ENCODE data around the gene SHISA2. TPM values are rescaled to one million over a fixed set of nuclear protein-coding genes. Genes with fewer than 3 reads are reported as not detected.
"Not testable (repeated sequence)": the region's sequence is repeated elsewhere in the genome, so short reads cannot be mapped to it uniquely, and the experiment has no call there.

Gene SHISA2
- total and polyA plus RNA-seq, 2 donors (not counting 1 experiment from before 2014, with no cell fraction given): under 0.01 to 0.02 TPM

DNA sequence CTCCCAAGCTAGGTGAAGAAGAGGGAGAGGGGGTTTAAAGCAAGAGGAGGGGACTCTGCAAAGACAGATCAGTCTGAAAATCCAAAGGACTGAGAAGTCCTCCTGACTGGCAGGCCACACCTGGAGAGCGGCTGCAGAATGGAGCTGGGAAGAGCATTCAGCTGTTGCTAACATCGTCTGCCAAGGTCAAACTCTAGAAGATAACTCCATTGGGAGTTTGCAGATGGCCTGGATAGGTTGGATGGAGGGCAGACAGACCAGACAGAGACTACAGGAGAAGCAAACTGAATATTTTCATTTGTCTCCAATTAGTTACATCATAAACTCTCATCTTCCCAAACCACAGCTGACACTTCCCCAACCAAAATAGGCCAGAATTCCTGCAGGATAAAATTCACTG, 19.9 kb upstream of the SHISA2 start:
- TF ChIP-seq, protein P1, sequence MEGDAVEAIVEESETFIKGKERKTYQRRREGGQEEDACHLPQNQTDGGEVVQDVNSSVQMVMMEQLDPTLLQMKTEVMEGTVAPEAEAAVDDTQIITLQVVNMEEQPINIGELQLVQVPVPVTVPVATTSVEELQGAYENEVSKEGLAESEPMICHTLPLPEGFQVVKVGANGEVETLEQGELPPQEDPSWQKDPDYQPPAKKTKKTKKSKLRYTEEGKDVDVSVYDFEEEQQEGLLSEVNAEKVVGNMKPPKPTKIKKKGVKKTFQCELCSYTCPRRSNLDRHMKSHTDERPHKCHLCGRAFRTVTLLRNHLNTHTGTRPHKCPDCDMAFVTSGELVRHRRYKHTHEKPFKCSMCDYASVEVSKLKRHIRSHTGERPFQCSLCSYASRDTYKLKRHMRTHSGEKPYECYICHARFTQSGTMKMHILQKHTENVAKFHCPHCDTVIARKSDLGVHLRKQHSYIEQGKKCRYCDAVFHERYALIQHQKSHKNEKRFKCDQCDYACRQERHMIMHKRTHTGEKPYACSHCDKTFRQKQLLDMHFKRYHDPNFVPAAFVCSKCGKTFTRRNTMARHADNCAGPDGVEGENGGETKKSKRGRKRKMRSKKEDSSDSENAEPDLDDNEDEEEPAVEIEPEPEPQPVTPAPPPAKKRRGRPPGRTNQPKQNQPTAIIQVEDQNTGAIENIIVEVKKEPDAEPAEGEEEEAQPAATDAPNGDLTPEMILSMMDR (conservative IDR thresholded peaks at IDR 0.05 in 1 of 2, IDR thresholded peaks at IDR 0.05 in 1 of 2; ENCODE audit: low read depth in 1 of 2, low read length in 2 of 2): no peak
- TF ChIP-seq EZH2 (IDR thresholded peaks at IDR 0.05; ENCODE audit: low read length, missing control alignments): no peak
- H4K20me1 ChIP-seq (ENCODE audit: control insufficient read depth, extremely low read depth, insufficient read depth, low read length): no peaks in the 10 kb centered on the region

DNA sequence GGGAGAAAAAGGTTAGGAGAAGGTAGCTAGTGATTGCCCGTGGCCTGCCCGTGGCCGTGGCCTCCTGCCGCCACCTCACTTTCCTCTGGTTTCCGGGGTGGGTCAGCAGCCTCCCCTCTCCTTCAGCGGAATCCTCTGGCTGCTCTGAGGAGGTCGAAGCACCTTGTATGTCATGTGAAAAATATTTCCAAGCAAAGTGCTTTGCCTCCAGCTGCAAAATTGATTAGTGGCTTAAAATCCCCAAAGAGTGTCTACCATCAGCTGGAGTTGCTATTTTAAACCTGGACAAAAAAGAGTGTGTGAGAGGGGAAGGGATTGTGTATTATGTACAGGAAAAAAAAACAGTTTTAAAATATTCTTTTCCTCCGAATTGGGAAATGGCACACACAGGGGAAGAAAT, 17.8 kb upstream of the SHISA2 start:
- H3K9ac ChIP-seq (ENCODE audit: insufficient read depth, low read length); H3K27me3 ChIP-seq (ENCODE audit: control insufficient read depth, insufficient read depth, low read length); H3K4me1 ChIP-seq (ENCODE audit: control insufficient read depth, extremely low read depth, insufficient read depth, low read length); H3K9me3 ChIP-seq (ENCODE audit: control insufficient read depth, insufficient read depth, low read depth, low read length); H3K4me2 ChIP-seq (ENCODE audit: extremely low read depth, insufficient read depth, low read length); H3K4me3 ChIP-seq (replicated peaks in 1 of 4; ENCODE audit: control extremely low read depth in 1 of 4, insufficient read depth in 1 of 4, low read depth in 3 of 4, low read length in 4 of 4); H3K27ac ChIP-seq (ENCODE audit: insufficient read depth, low read length); H2AFZ ChIP-seq (ENCODE audit: low read length); H4K20me1 ChIP-seq (ENCODE audit: control insufficient read depth, extremely low read depth, insufficient read depth, low read length); H3K36me3 ChIP-seq (ENCODE audit: control insufficient read depth, insufficient read depth, low read length); DNase-seq (ENCODE audit: low read depth in 2 of 2); H3K79me2 ChIP-seq (ENCODE audit: control insufficient read depth, insufficient read depth, low read length): not testable (repeated sequence)

More for the DNA sequence above, 19.9 kb upstream of the SHISA2 start:
- H3K27me3 ChIP-seq (ENCODE audit: control insufficient read depth, insufficient read depth, low read length): no peaks in the 10 kb centered on the region
- H3K27ac ChIP-seq (ENCODE audit: insufficient read depth, low read length): no peak overlapping the region
- H3K4me2 ChIP-seq (ENCODE audit: extremely low read depth, insufficient read depth, low read length): no peak overlapping the region
- no peak overlapping the region for H3K4me3 ChIP-seq (replicated peaks in 1 of 4; ENCODE audit: control extremely low read depth in 1 of 4, insufficient read depth in 1 of 4, low read depth in 3 of 4, low read length in 4 of 4)
- no peaks in the 10 kb centered on the region for H3K36me3 ChIP-seq (ENCODE audit: control insufficient read depth, insufficient read depth, low read length)
- no peaks in the 10 kb centered on the region for H3K4me1 ChIP-seq (ENCODE audit: control insufficient read depth, extremely low read depth, insufficient read depth, low read length)
- no peak overlapping the region for H2AFZ ChIP-seq (ENCODE audit: low read length)
- H3K9ac ChIP-seq (ENCODE audit: insufficient read depth, low read length): no peak overlapping the region
- no peak for DNase-seq (ENCODE audit: low read depth in 2 of 2)
- no peaks in the 10 kb centered on the region for H3K79me2 ChIP-seq (ENCODE audit: control insufficient read depth, insufficient read depth, low read length)
- H3K9me3 ChIP-seq (ENCODE audit: control insufficient read depth, insufficient read depth, low read depth, low read length): no peaks in the 10 kb centered on the region

DNA sequence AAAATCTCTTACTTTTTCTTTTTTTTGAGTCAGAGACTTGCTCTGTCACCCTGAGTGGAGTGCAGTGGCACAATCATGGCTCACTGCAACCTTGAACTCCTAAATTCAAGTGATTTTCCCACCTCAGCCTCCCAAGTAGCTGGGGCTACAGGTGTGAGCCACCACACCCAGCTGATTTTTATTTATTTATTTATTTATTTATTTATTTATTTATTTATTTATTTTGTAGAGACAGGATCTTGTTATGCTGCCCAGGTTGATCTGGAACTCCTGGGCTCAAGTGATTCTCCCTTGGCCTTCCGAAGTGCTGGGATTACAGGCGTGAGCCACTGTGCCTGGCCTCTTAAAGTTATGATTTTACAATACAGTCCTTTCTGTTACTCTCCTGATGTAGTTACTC, 16.6 kb upstream of the SHISA2 start:
- H4K20me1 ChIP-seq (ENCODE audit: control insufficient read depth, extremely low read depth, insufficient read depth, low read length); DNase-seq (ENCODE audit: low read depth in 2 of 2); H3K36me3 ChIP-seq (ENCODE audit: control insufficient read depth, insufficient read depth, low read length); H3K27me3 ChIP-seq (ENCODE audit: control insufficient read depth, insufficient read depth, low read length); H3K9me3 ChIP-seq (ENCODE audit: control insufficient read depth, insufficient read depth, low read depth, low read length); H3K27ac ChIP-seq (ENCODE audit: insufficient read depth, low read length); H2AFZ ChIP-seq (ENCODE audit: low read length); H3K4me3 ChIP-seq (replicated peaks in 1 of 4; ENCODE audit: control extremely low read depth in 1 of 4, insufficient read depth in 1 of 4, low read depth in 3 of 4, low read length in 4 of 4); H3K79me2 ChIP-seq (ENCODE audit: control insufficient read depth, insufficient read depth, low read length); H3K4me2 ChIP-seq (ENCODE audit: extremely low read depth, insufficient read depth, low read length); H3K9ac ChIP-seq (ENCODE audit: insufficient read depth, low read length); H3K4me1 ChIP-seq (ENCODE audit: control insufficient read depth, extremely low read depth, insufficient read depth, low read length): not testable (repeated sequence)

DNA sequence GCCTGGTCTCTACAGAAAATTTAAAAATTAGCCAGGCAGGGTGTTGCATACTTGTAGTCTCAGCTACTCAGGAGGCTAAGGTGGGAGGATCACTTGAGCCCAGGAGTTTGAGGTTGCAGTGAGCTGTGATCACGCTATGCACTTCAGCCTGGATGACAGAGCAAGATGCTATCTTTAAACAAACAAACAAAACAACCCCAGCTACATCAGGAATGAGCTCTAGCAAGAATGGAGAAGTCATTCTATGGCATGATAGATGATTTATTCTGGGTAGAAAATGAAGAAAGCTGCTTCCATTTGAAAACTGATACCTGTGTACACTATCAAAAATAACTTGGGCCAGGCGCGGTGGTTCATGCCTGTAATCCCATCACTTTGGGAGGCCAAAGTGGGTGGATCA, 15.8 kb upstream of the SHISA2 start:
- no peaks in the 10 kb centered on the region for H3K27me3 ChIP-seq (ENCODE audit: control insufficient read depth, insufficient read depth, low read length)
- H3K4me1 ChIP-seq (ENCODE audit: control insufficient read depth, extremely low read depth, insufficient read depth, low read length): no peaks in the 10 kb centered on the region
- H3K27ac ChIP-seq (ENCODE audit: insufficient read depth, low read length): no peak overlapping the region
- no peak for TF ChIP-seq EZH2 (IDR thresholded peaks at IDR 0.05; ENCODE audit: low read length, missing control alignments)
- TF ChIP-seq, protein P1 (conservative IDR thresholded peaks at IDR 0.05 in 1 of 2, IDR thresholded peaks at IDR 0.05 in 1 of 2; ENCODE audit: low read depth in 1 of 2, low read length in 2 of 2): no peak
- H4K20me1 ChIP-seq (ENCODE audit: control insufficient read depth, extremely low read depth, insufficient read depth, low read length): no peaks in the 10 kb centered on the region
- H3K4me3 ChIP-seq (replicated peaks in 1 of 4; ENCODE audit: control extremely low read depth in 1 of 4, insufficient read depth in 1 of 4, low read depth in 3 of 4, low read length in 4 of 4): no peak overlapping the region
- H2AFZ ChIP-seq (ENCODE audit: low read length): no peak overlapping the region
- no peaks in the 10 kb centered on the region for H3K79me2 ChIP-seq (ENCODE audit: control insufficient read depth, insufficient read depth, low read length)
- DNase-seq (ENCODE audit: low read depth in 2 of 2): no peak
- no peaks in the 10 kb centered on the region for H3K9me3 ChIP-seq (ENCODE audit: control insufficient read depth, insufficient read depth, low read depth, low read length)
- no peaks in the 10 kb centered on the region for H3K36me3 ChIP-seq (ENCODE audit: control insufficient read depth, insufficient read depth, low read length)
- H3K4me2 ChIP-seq (ENCODE audit: extremely low read depth, insufficient read depth, low read length): no peak overlapping the region
- no peak overlapping the region for H3K9ac ChIP-seq (ENCODE audit: insufficient read depth, low read length)

DNA sequence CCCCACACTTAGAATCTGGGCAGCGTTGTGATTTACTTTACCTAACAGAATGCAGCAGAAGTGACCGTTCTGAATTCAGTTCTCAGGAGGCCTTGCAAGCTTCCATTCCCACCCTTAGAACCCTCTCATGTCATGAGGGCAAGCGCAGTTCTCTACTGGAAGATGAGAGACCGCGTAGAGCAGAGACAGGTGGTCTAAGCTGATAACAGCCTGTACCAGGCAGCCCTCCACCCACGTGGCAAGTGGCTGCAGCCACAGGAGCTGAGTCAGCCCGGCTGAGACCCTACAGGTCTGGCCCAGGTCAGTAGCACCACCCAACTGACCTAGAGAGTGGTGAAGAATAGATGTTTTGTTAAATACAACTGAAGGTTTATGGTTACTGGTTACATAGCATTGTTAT, 14.7 kb upstream of the SHISA2 start:
- not testable (repeated sequence) for H2AFZ ChIP-seq (ENCODE audit: low read length); DNase-seq (ENCODE audit: low read depth in 2 of 2); H4K20me1 ChIP-seq (ENCODE audit: control insufficient read depth, extremely low read depth, insufficient read depth, low read length); H3K4me3 ChIP-seq (replicated peaks in 1 of 4; ENCODE audit: control extremely low read depth in 1 of 4, insufficient read depth in 1 of 4, low read depth in 3 of 4, low read length in 4 of 4); H3K36me3 ChIP-seq (ENCODE audit: control insufficient read depth, insufficient read depth, low read length); H3K27ac ChIP-seq (ENCODE audit: insufficient read depth, low read length); H3K4me2 ChIP-seq (ENCODE audit: extremely low read depth, insufficient read depth, low read length); H3K9ac ChIP-seq (ENCODE audit: insufficient read depth, low read length); H3K9me3 ChIP-seq (ENCODE audit: control insufficient read depth, insufficient read depth, low read depth, low read length); H3K27me3 ChIP-seq (ENCODE audit: control insufficient read depth, insufficient read depth, low read length); H3K4me1 ChIP-seq (ENCODE audit: control insufficient read depth, extremely low read depth, insufficient read depth, low read length); H3K79me2 ChIP-seq (ENCODE audit: control insufficient read depth, insufficient read depth, low read length)
